GM18951 (cell line): ENCODE results near the gene SLC25A23.
"Not testable (repeated sequence)": the region's sequence is repeated elsewhere in the genome, so short reads cannot be mapped to it uniquely, and the experiment has no call there.

Experiments used
- POLR2A ChIP-seq: IDR thresholded peaks from 4 replicates; pipeline ENCODE4 v1.6.1; 2011; ENCODE audit warnings: mild to moderate bottlenecking; ENCODE audit not compliant: insufficient read length, insufficient read depth; ENCODE audit errors: extremely low read depth
- in situ Hi-C: fragments of 300-500 bp; cut with MboI; formaldehyde crosslinking; loops from one replicate; pipeline ENCODE4 v1.12.0; 2022; ENCODE audit warnings: low sequenced_read_pairs, mixed read lengths, inconsistent platforms; ENCODE audit not compliant: unreplicated experiment

Gene SLC25A23

GRCh38 chr19:6402837-6403608, 56.6 kb downstream of the SLC25A23 start:
- no peak for TF ChIP-seq POLR2A
- in situ Hi-C loops, result no loop called here

GRCh38 chr19:6402058-6402457, 57.5 kb downstream of the SLC25A23 start:
- in situ Hi-C loops, result no loop called here

GRCh38 chr19:6400062-6400944, 59.3 kb downstream of the SLC25A23 start:
- in situ Hi-C loops, result not testable (repeated sequence)

More at GRCh38 chr19:6402058-6402457, 57.5 kb downstream of the SLC25A23 start:
- no peak for TF ChIP-seq POLR2A

- in situ Hi-C loops, result no loop called here
Measured at GRCh38 chr19:6396305-6396704, 63.3 kb downstream of the SLC25A23 start.

GRCh38 chr19:6394831-6395230, 64.8 kb downstream of the SLC25A23 start:
- in situ Hi-C loops, result no loop called here
- no peak for TF ChIP-seq POLR2A

More at GRCh38 chr19:6396305-6396704, 63.3 kb downstream of the SLC25A23 start:
- no peak for TF ChIP-seq POLR2A

- in situ Hi-C loops, result no loop called here
- TF ChIP-seq POLR2A, result no peak
Measured at GRCh38 chr19:6393983-6394412, 65.6 kb downstream of the SLC25A23 start.

- in situ Hi-C loops, result no loop called here
- peak; percentile 61 for TF ChIP-seq POLR2A
Measured at GRCh38 chr19:6393074-6393982, 66.3 kb downstream of the SLC25A23 start, which contains the start of gene GTF2F1. Gene GTF2F1 (minus strand): TSS chr19:6393164. CDS start chr19:6392995, 169 bp downstream.

GRCh38 chr19:6392221-6393073, 67.1 kb downstream of the SLC25A23 start:
- no peak for TF ChIP-seq POLR2A
- in situ Hi-C loops, result no loop called here
